Measurements from ENCODE around the gene PRADC1. TPM values are rescaled to one million over a fixed set of nuclear protein-coding genes. Genes with fewer than 3 reads are reported as not detected.

Gene PRADC1
- total and polyA plus RNA-seq, 2 donors (not counting 1 experiment from before 2014, with no cell fraction given), result 11.7 to 12.3 TPM

GRCh38 chr2:73268830-73269685, 36.0 kb upstream of the PRADC1 start:
- H3K9ac ChIP-seq (ENCODE audit: insufficient read depth, low read length), result no peak overlapping the region
- H3K79me2 ChIP-seq (ENCODE audit: control insufficient read depth, insufficient read depth, low read length), result no peaks in the 10 kb centered on the region
- TF ChIP-seq CTCF (conservative IDR thresholded peaks at IDR 0.05 in 1 of 2, IDR thresholded peaks at IDR 0.05 in 1 of 2; ENCODE audit: low read depth in 1 of 2, low read length in 2 of 2), result no peak
- peak; percentile 32 for TF ChIP-seq EZH2 (IDR thresholded peaks at IDR 0.05; ENCODE audit: low read length, missing control alignments)
- no peak overlapping the region for H3K4me3 ChIP-seq (replicated peaks in 1 of 4; ENCODE audit: control extremely low read depth in 1 of 4, insufficient read depth in 1 of 4, low read depth in 3 of 4, low read length in 4 of 4)
- no peaks in the 10 kb centered on the region for H3K4me1 ChIP-seq (ENCODE audit: control insufficient read depth, extremely low read depth, insufficient read depth, low read length)
- H3K27me3 ChIP-seq (ENCODE audit: control insufficient read depth, insufficient read depth, low read length), result peaks cover 38% of the 10 kb centered on the region
- H2AFZ ChIP-seq (ENCODE audit: low read length), result no peak overlapping the region
- H3K4me2 ChIP-seq (ENCODE audit: extremely low read depth, insufficient read depth, low read length), result peak overlapping the region; percentile 13
- H3K36me3 ChIP-seq (ENCODE audit: control insufficient read depth, insufficient read depth, low read length), result no peaks in the 10 kb centered on the region
- DNase-seq (ENCODE audit: low read depth in 2 of 2), result peak; percentile 17 to 32
- H3K27ac ChIP-seq (ENCODE audit: insufficient read depth, low read length), result no peak overlapping the region
- no peaks in the 10 kb centered on the region for H4K20me1 ChIP-seq (ENCODE audit: control insufficient read depth, extremely low read depth, insufficient read depth, low read length)
- no peaks in the 10 kb centered on the region for H3K9me3 ChIP-seq (ENCODE audit: control insufficient read depth, insufficient read depth, low read depth, low read length)

GRCh38 chr2:73268366-73268829, 35.4 kb upstream of the PRADC1 start:
- Histone ChIP-seq H3K9me3 (ENCODE audit: control insufficient read depth, insufficient read depth, low read depth, low read length) (no peaks in the 10 kb centered on the region), H4K20me1 (ENCODE audit: control insufficient read depth, extremely low read depth, insufficient read depth, low read length) (no peaks in the 10 kb centered on the region), H3K27ac (ENCODE audit: insufficient read depth, low read length) (no peak overlapping the region), H3K4me2 (ENCODE audit: extremely low read depth, insufficient read depth, low read length) (no peak overlapping the region), H3K36me3 (ENCODE audit: control insufficient read depth, insufficient read depth, low read length) (no peaks in the 10 kb centered on the region), H3K4me3 (replicated peaks in 1 of 4; ENCODE audit: control extremely low read depth in 1 of 4, insufficient read depth in 1 of 4, low read depth in 3 of 4, low read length in 4 of 4) (no peak overlapping the region), H3K4me1 (ENCODE audit: control insufficient read depth, extremely low read depth, insufficient read depth, low read length) (no peaks in the 10 kb centered on the region), H2AFZ (ENCODE audit: low read length) (no peak overlapping the region), H3K79me2 (ENCODE audit: control insufficient read depth, insufficient read depth, low read length) (no peaks in the 10 kb centered on the region), H3K27me3 (ENCODE audit: control insufficient read depth, insufficient read depth, low read length) (peaks cover 38% of the 10 kb centered on the region), H3K9ac (ENCODE audit: insufficient read depth, low read length) (no peak overlapping the region)
- no peak for DNase-seq (ENCODE audit: low read depth in 2 of 2)
- no peak for TF ChIP-seq CTCF (conservative IDR thresholded peaks at IDR 0.05 in 1 of 2, IDR thresholded peaks at IDR 0.05 in 1 of 2; ENCODE audit: low read depth in 1 of 2, low read length in 2 of 2)
- peak; percentile 58 for TF ChIP-seq EZH2 (IDR thresholded peaks at IDR 0.05; ENCODE audit: low read length, missing control alignments)

- H3K27me3 ChIP-seq (ENCODE audit: control insufficient read depth, insufficient read depth, low read length), result peaks cover 38% of the 10 kb centered on the region
- no peak overlapping the region for H3K27ac ChIP-seq (ENCODE audit: insufficient read depth, low read length)
- TF ChIP-seq EZH2 (IDR thresholded peaks at IDR 0.05; ENCODE audit: low read length, missing control alignments) (no peak), CTCF (conservative IDR thresholded peaks at IDR 0.05 in 1 of 2, IDR thresholded peaks at IDR 0.05 in 1 of 2; ENCODE audit: low read depth in 1 of 2, low read length in 2 of 2) (no peak)
- DNase-seq (ENCODE audit: low read depth in 2 of 2), result no peak
- no peaks in the 10 kb centered on the region for H3K79me2 ChIP-seq (ENCODE audit: control insufficient read depth, insufficient read depth, low read length)
- H3K4me3 ChIP-seq (replicated peaks in 1 of 4; ENCODE audit: control extremely low read depth in 1 of 4, insufficient read depth in 1 of 4, low read depth in 3 of 4, low read length in 4 of 4), result no peak overlapping the region
- H3K9me3 ChIP-seq (ENCODE audit: control insufficient read depth, insufficient read depth, low read depth, low read length), result no peaks in the 10 kb centered on the region
- no peak overlapping the region for H3K9ac ChIP-seq (ENCODE audit: insufficient read depth, low read length)
- no peaks in the 10 kb centered on the region for H4K20me1 ChIP-seq (ENCODE audit: control insufficient read depth, extremely low read depth, insufficient read depth, low read length)
- no peak overlapping the region for H2AFZ ChIP-seq (ENCODE audit: low read length)
- H3K4me1 ChIP-seq (ENCODE audit: control insufficient read depth, extremely low read depth, insufficient read depth, low read length), result no peaks in the 10 kb centered on the region
- H3K4me2 ChIP-seq (ENCODE audit: extremely low read depth, insufficient read depth, low read length), result no peak overlapping the region
- no peaks in the 10 kb centered on the region for H3K36me3 ChIP-seq (ENCODE audit: control insufficient read depth, insufficient read depth, low read length)
These were observed 34.0 kb upstream of the PRADC1 start for GRCh38 chr2:73267008-73267407.

All from fibroblast of lung (primary cell).